ENCODE results near the gene YIPF6. TPM values are rescaled to one million over a fixed set of nuclear protein-coding genes. Genes with fewer than 3 reads are reported as not detected.

YIPF6 gene
- total and polyA plus RNA-seq, 2 donors (not counting 3 experiments of a cell fraction or from before 2014, with no cell fraction given), result 17.1 to 29.6 TPM

Small RNAs within 50 kb of the gene (small RNA-seq; reads per million reads assigned to genes)
- gene RNU6-245P (ENCODE audit: insufficient read depth, insufficient read length, low read depth, low replicate concordance), result not detected

Other genes with a start within 250 kb of the YIPF6 start
- gene OPHN1, start 65.6 kb upstream of the YIPF6 start, total RNA-seq, result 6.2 and 6.7 TPM in 2 replicates
- 3.2 and 3.9 TPM in 2 replicates for gene OPHN1, start 65.6 kb upstream of the YIPF6 start, polyA plus RNA-seq
- gene STARD8, start 148.6 kb downstream of the YIPF6 start, total RNA-seq, result 8.4 and 14.8 TPM in 2 replicates
- 6.3 and 6.8 TPM in 2 replicates for gene STARD8, start 148.6 kb downstream of the YIPF6 start, polyA plus RNA-seq